C4-2B (cell line): ENCODE data around the gene NR2F1-AS1.

Experiments
- CTCF ChIP-seq: fragments of 450-650 bp; conservative IDR thresholded peaks from 2 replicates; pipeline ENCODE4 v1.5.1; 2017; ENCODE audit warnings: mild to moderate bottlenecking
- ZFX ChIP-seq: fragments of 450-650 bp; IDR thresholded peaks from 2 replicates; pipeline ENCODE4 v1.6.1; 2017

- TF ChIP-seq CTCF (no peak), ZFX (no peak)
Measured at GRCh38 chr5:93401634-93402213, 179.3 kb downstream of the NR2F1-AS1 start.
